Erythroblast (primary cell): ENCODE results near the gene PADI3.

Source experiments
- GATA1 ChIP-seq: IDR thresholded peaks from 2 replicates; pipeline ENCODE4 v1.6.1; 2011; ENCODE audit warnings: low read depth, mild to moderate bottlenecking, control low read depth, low read length, moderate library complexity
- POLR2A ChIP-seq: IDR thresholded peaks from 2 replicates; pipeline ENCODE4 v1.6.1; 2011; ENCODE audit warnings: mild to moderate bottlenecking, low read length

GRCh38 chr1:17206196-17206595 lies 42.7 kb upstream of the PADI3 start:
- no peak for TF ChIP-seq POLR2A
- no peak for TF ChIP-seq GATA1
